T-cell (primary cell): ENCODE measurements around the gene JAG2. TPM values are rescaled to one million over a fixed set of nuclear protein-coding genes. Genes with fewer than 3 reads are reported as not detected.

Experiments
- ATAC-seq, 4 experiments: fragments of 200-7000 bp in 3 of 4; fragments of 150-1000 bp in 1 of 4; cut with Tn5 transposase; replicated peaks in 1 of 4; 1 replicate in 3 of 4; 2 replicates in 1 of 4; pipeline ENCODE4 v1.10.0; 2021; ENCODE audit warnings: moderate library complexity in 3 of 4, mild to moderate bottlenecking in 2 of 4, moderate number of reproducible peaks in 1 of 4
- CTCF ChIA-PET, 2 donors: fragments of 300-600 bp; sonication (Branson Sonifier 250); formaldehyde crosslinking; loops; one replicate each; lab custom pipeline; 2022; ENCODE audit warnings: antibody characterized with exemption in 2 of 2; lab: Charles Lee
- POLR2A ChIA-PET, 2 donors: fragments of 300-600 bp; sonication (Branson Sonifier 250); formaldehyde crosslinking; loops; one replicate each; lab custom pipeline; 2022; ENCODE audit warnings: antibody characterized with exemption in 2 of 2; lab: Charles Lee
- DNase-seq, 35 experiments: peaks; one replicate each; pipeline versions ENCODE4 v3.0.0 to v3.0.0-alpha.2; 2013 to 2023
- H3K27ac ChIP-seq: one replicate; pipeline ENCODE4 v1.5.1; 2013; ENCODE audit warnings: low read length
- H3K27me3 ChIP-seq, 2 experiments: replicated peaks in 1 of 2; 1 replicate in 1 of 2; 2 replicates in 1 of 2; pipeline versions ENCODE4 v1.6.1 to v1.7.0; 2013; ENCODE audit warnings: low read length in 1 of 2, mixed read lengths in 1 of 2; ENCODE audit not compliant: control insufficient read depth in 2 of 2, insufficient read depth in 2 of 2; ENCODE audit errors: extremely low read depth in 1 of 2
- H3K36me3 ChIP-seq, 2 donors: 1 replicate in 1 of 2; 2 replicates in 1 of 2; pipeline versions ENCODE4 v1.6.1 to v1.7.0; 2013; ENCODE audit warnings: low read length in 1 of 2; ENCODE audit not compliant: control insufficient read depth in 2 of 2, insufficient read depth in 1 of 2; ENCODE audit errors: extremely low read depth in 1 of 2
- H3K4me1 ChIP-seq, 2 experiments: 1 replicate in 1 of 2; 2 replicates in 1 of 2; pipeline versions ENCODE4 v1.6.1 to v1.7.0; 2013; ENCODE audit warnings: low read length in 2 of 2, mixed read lengths in 1 of 2; ENCODE audit not compliant: insufficient read depth in 2 of 2, control insufficient read depth in 1 of 2; ENCODE audit errors: extremely low read depth in 1 of 2
- H3K4me3 ChIP-seq, 2 donors: 1 replicate in 1 of 2; 2 replicates in 1 of 2; pipeline versions ENCODE4 v1.5.1 to v1.7.0; 2013; ENCODE audit warnings: mild to moderate bottlenecking in 2 of 2, low read length in 1 of 2, moderate library complexity in 1 of 2; ENCODE audit not compliant: control insufficient read depth in 1 of 2; ENCODE audit errors: extremely low read depth in 1 of 2
- H3K9me3 ChIP-seq: 2 replicates; pipeline ENCODE4 v1.7.0; 2013
- H3K27ac Mint-ChIP-seq, 2 donors: one replicate each; pipeline ENCODE4 v1.8.0; 2020 to 2021; ENCODE audit warnings: mild to moderate bottlenecking in 2 of 2, mixed read lengths in 2 of 2
- H3K27me3 Mint-ChIP-seq, 2 donors: one replicate each; pipeline ENCODE4 v1.8.0; 2021 to 2022; ENCODE audit warnings: mixed read lengths in 2 of 2
- H3K36me3 Mint-ChIP-seq: one replicate; pipeline ENCODE4 v1.8.0; 2021; ENCODE audit warnings: mixed read lengths
- H3K4me1 Mint-ChIP-seq, 3 donors: one replicate each; pipeline ENCODE4 v1.8.0; 2020 to 2022; ENCODE audit warnings: mixed read lengths in 3 of 3, mild to moderate bottlenecking in 1 of 3
- H3K4me3 Mint-ChIP-seq, 3 donors: one replicate each; pipeline ENCODE4 v1.8.0; 2020 to 2022; ENCODE audit warnings: mild to moderate bottlenecking in 3 of 3, mixed read lengths in 3 of 3, moderate library complexity in 3 of 3
- H3K9me3 Mint-ChIP-seq, 3 donors: one replicate each; pipeline ENCODE4 v1.8.0; 2020 to 2022; ENCODE audit warnings: mixed read lengths in 3 of 3
- WGBS: methylation state at CpG from one replicate; pipeline ENCODE4 v1.1.5; 2013; ENCODE audit warnings: missing lambda C conversion rate; ENCODE audit not compliant: insufficient coverage; 5-methylcytosine and 5-hydroxymethylcytosine counted together
- total RNA-seq, 35 experiments: library from RNA in 6 of 35; stranded (reverse) in 6 of 35; fragments of 120-200 nt in 1 of 35; gene quantifications; one replicate each; pipeline versions ENCODE4 v1.2.1 to v1.2.4 and lab custom pipeline; 2013 to 2026

JAG2 gene
- total RNA-seq, 5 donors from 2014 or later (not counting 1 experiment from before 2014, with no cell fraction given): 0.76 to 1.9 (median 1.2) TPM

DNA sequence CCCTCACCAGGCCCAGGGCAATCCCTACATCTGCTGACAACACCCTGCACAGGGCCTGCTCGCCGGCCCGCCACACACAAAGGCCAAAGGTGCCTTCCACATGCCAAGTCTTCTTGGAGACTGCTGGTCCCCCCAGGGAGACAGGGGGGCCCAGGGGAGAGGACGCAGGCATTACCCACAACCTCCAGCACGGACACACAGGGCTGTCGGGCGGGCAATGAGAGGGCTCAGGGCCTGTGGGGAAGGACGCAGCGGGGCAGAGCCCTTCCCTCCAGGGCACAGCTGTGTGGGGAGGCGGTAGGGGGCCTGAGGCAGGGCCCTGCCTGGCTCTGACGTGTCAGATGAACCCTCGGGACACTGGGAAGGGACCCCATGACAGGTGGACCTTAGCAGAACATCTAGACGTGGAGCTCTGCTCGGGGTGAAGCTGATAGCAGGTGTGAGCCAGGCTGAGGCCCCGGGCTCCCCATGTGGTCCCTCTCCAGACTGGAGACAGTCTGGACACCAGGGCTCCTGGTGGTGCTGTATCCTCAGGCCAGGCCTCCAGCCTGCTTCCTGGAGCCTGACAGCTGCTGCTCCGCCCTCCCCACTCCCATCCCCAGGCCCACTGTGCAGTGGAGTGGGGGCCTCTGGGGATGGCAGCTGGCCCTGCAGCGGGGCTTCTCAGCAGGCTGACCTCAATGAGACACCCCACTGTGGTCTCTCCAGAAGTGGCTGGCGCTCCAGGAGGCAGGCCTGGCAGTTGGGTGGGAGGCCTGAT is 44.1 kb upstream of the JAG2 start:
- no peaks in the 10 kb centered on the region for H3K27me3 ChIP-seq
- H3K4me1 ChIP-seq: no peaks in the 10 kb centered on the region
- Mint-ChIP-seq H3K36me3 (peaks cover 12% of the 10 kb centered on the region), H3K27ac (no peak overlapping the region), H3K9me3 (no peaks in the 10 kb centered on the region), H3K27me3 (no peaks in the 10 kb centered on the region), H3K4me3 (no peak overlapping the region), H3K4me1 (peaks cover 0 to 10% (median 0%) of the 10 kb centered on the region in 3 donors)
- CTCF ChIA-PET: no interaction called here
- peaks cover 24 to 35% of the 10 kb centered on the region in 2 donors for H3K36me3 ChIP-seq
- no peak overlapping the region for H3K4me3 ChIP-seq
- H3K27ac ChIP-seq: no peak overlapping the region
- ATAC-seq: no peak
- no peak for DNase-seq
- POLR2A ChIA-PET: no interaction called here
- H3K9me3 ChIP-seq: no peaks in the 10 kb centered on the region
- WGBS: 94% methylated on average over 9 of the region's 18 CpGs

DNA sequence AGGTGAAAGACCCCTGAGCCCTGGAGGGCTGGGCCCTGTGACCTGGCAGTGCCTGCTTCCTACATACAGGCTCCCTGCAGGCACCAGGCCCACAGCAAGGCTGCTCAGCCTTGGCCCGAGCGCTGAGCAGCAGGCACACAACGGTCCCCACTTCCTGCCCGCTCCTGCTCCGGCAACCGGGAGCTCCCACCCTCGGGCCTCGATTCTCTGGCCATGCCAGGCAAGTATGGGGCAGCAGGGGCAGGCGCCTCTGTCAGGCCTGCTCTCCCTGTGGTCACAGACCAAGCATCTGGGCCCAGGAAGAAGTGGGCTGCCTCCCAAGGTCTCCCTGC is 43.1 kb upstream of the JAG2 start:
- Histone ChIP-seq H3K27me3 (no peaks in the 10 kb centered on the region), H3K9me3 (no peaks in the 10 kb centered on the region), H3K36me3 (peaks cover 18 to 25% of the 10 kb centered on the region in 2 donors), H3K4me1 (no peaks in the 10 kb centered on the region), H3K4me3 (no peak overlapping the region), H3K27ac (no peak overlapping the region)
- 86% methylated on average over 9 of the region's 9 CpGs for WGBS
- ATAC-seq: no peak
- Mint-ChIP-seq H3K27ac (no peak overlapping the region), H3K9me3 (no peaks in the 10 kb centered on the region), H3K36me3 (peaks cover 12% of the 10 kb centered on the region), H3K4me1 (peaks cover 0 to 10% (median 0%) of the 10 kb centered on the region in 3 donors), H3K4me3 (no peak overlapping the region), H3K27me3 (no peaks in the 10 kb centered on the region)
- POLR2A ChIA-PET: no interaction called here
- DNase-seq: no peak
- CTCF ChIA-PET: no interaction called here

DNA sequence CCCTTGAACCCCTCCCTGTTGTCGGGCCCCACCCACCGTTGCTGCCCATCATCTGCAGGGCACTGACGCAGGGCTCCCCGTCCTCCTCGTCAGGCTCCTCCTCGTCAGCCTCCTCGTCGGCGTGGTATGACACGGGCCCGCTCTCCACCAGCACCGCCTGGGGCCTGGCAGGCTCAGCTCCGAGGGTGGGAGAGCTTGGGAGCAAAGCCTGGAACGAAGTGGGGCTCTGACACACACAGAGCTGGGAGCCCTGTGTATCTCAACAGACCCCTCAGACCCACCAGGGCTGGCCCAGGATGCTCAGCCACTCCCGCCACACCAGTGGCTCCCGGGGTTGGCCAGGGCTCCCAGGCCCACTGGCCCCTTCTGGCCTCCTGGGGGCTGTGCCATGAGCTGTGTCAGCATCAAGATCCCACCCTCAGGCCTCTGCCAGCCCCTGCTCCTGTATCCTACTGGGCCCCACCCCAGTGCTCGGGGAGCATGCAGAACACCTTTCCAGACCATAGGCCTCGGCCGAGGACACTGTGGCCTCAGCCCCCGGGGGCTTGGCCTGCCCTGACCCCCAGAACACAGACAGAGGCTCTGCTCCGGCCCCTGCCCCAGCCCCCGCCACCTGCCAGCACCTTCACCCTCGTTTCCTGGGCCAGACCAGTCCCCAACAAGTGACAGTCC is 42.6 kb upstream of the JAG2 start:
- ATAC-seq (no peak), DNase-seq (no peak)
- H3K4me1 Mint-ChIP-seq: peaks cover 0 to 10% (median 0%) of the 10 kb centered on the region in 3 donors
- Histone ChIP-seq H3K27ac (no peak overlapping the region), H3K36me3 (peaks cover 17 to 20% of the 10 kb centered on the region in 2 donors), H3K4me3 (no peak overlapping the region), H3K9me3 (no peaks in the 10 kb centered on the region), H3K27me3 (no peaks in the 10 kb centered on the region), H3K4me1 (no peaks in the 10 kb centered on the region)
- ChIA-PET POLR2A (interaction anchor here (0.8 kb wide), 2 partner anchors 35 to 130 kb away, joined by 3 to 4 read pairs; no protein-coding TSS in a partner anchor), CTCF (no interaction called here)
- no peaks in the 10 kb centered on the region for H3K27me3 Mint-ChIP-seq
- H3K4me3 Mint-ChIP-seq: no peak overlapping the region
- H3K27ac Mint-ChIP-seq: no peak overlapping the region
- WGBS: 93% methylated on average over 23 of the region's 23 CpGs
- H3K36me3 Mint-ChIP-seq: peaks cover 12% of the 10 kb centered on the region
- H3K9me3 Mint-ChIP-seq: no peaks in the 10 kb centered on the region

DNA sequence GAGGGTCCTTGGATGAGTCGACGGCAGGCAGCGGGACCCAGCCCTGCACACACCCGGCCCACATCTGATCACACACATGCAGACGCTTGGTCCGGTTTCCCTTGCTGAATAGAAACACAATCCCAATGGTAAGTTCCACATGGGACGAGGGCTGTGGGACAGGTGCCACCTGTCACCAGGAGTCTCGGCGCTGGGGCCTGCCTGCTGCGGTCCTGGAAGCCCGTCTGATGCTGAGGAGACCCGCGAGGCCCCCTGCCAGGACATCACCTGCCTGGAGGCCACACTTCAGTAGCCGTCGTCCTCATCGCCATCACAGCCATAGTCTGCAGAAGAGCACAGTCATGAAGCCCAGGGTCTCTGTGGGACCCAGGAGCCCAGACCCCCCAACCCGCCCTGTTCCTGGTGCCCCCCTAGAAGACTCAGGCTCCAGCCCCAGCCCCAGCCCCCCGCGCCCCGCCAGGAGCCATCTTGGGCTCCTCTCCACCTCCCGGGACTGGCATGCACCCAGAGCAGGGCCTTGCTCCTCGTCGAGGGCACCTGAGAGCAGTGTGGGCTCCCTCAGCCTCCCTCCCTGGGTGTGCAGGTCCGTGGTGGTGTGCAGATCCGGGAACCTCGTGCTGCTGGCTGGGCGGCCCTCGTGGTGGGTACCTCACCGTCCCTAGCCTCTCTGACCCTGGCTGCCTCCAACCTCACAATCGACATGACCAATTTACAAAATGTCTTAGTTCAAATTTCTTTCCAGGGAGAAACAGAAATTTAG is 41.9 kb upstream of the JAG2 start:
- DNase-seq: no peak
- Histone ChIP-seq H3K27ac (no peak overlapping the region), H3K9me3 (no peaks in the 10 kb centered on the region), H3K36me3 (peaks cover 17 to 20% of the 10 kb centered on the region in 2 donors), H3K4me3 (no peak overlapping the region), H3K4me1 (peaks cover 0 to 2% of the 10 kb centered on the region in 2 experiments), H3K27me3 (no peaks in the 10 kb centered on the region)
- Mint-ChIP-seq H3K27ac (no peak overlapping the region), H3K27me3 (no peaks in the 10 kb centered on the region), H3K36me3 (peaks cover 9% of the 10 kb centered on the region), H3K4me1 (peaks cover 0 to 6% (median 0%) of the 10 kb centered on the region in 3 donors), H3K4me3 (no peak overlapping the region), H3K9me3 (no peaks in the 10 kb centered on the region)
- ChIA-PET POLR2A (interaction anchor here (0.8 kb wide), 2 partner anchors 34 to 131 kb away, joined by 3 to 4 read pairs; no protein-coding TSS in a partner anchor), CTCF (no interaction called here)
- no peak for ATAC-seq
- 95% methylated on average over 17 of the region's 30 CpGs for WGBS

DNA sequence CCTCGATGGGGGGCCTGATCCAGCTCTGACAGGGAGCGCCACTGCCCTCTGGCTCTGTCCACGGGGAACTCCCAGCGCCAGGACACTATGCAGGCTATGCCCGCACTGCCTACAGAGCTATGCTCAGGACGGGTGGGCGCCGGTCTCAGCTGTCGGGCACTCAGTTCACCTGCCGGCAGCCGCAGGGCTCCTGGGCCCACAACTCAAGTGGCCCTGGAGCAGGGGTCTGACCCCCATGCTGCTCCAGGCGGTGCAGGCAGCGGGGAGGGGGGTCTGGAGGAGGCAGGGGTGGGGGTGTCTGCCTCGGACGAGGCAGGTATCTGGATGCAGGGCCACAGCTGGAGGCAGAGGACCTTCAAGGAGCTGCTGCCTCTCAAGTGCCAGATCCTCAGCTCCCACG is 41.1 kb upstream of the JAG2 start:
- H3K27me3 Mint-ChIP-seq: no peaks in the 10 kb centered on the region
- 97% methylated on average over 13 of the region's 16 CpGs for WGBS

DNA sequence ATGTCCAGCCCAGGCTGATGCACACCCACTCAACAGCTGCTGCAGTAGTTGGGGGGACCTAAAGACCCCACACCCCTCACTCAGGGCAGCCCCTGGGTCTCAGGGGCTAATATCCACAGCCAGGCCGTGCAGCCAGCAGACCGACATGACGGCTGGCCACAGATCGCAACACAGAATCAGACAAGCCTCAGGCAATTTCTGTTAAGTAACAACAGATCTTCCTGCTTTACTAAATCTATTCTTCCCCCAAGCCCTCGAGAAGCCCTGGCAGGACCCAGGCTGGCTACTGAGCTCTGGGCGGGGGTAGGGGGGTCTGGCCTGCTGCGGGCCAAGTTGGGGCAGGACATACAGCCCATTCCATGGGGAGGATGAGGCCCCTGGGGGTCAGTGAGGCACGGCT is 40.5 kb upstream of the JAG2 start:
- ATAC-seq: no peak
- no peak overlapping the region for H3K27ac ChIP-seq
- H3K36me3 ChIP-seq: peaks cover 16 to 19% of the 10 kb centered on the region in 2 donors
- Mint-ChIP-seq H3K9me3 (no peaks in the 10 kb centered on the region), H3K27ac (no peak overlapping the region), H3K4me1 (peaks cover 0 to 8% (median 5%) of the 10 kb centered on the region in 3 donors), H3K36me3 (peaks cover 3% of the 10 kb centered on the region), H3K4me3 (no peak overlapping the region), H3K27me3 (no peaks in the 10 kb centered on the region)
- peaks cover 0 to 7% of the 10 kb centered on the region in 2 experiments for H3K4me1 ChIP-seq
- no peak for DNase-seq
- WGBS: 93% methylated on average over 5 of the region's 8 CpGs
- peaks cover 0 to 2% of the 10 kb centered on the region in 2 experiments for H3K27me3 ChIP-seq
- H3K9me3 ChIP-seq: no peaks in the 10 kb centered on the region
- no peak overlapping the region for H3K4me3 ChIP-seq
- ChIA-PET CTCF (no interaction called here), POLR2A (no interaction called here)

More for the DNA sequence above, 41.1 kb upstream of the JAG2 start:
- ChIA-PET CTCF (interaction anchor here in 1 of 2 donors (0.5 kb wide), 1 partner anchor 630 kb away, joined by 4 read pairs; no protein-coding TSS in a partner anchor), POLR2A (no interaction called here)
- peaks cover 0 to 6% of the 10 kb centered on the region in 2 experiments for H3K4me1 ChIP-seq
- H3K27ac ChIP-seq: no peak overlapping the region
- H3K36me3 Mint-ChIP-seq: peaks cover 3% of the 10 kb centered on the region
- DNase-seq (no peak), ATAC-seq (no peak)
- H3K4me3 Mint-ChIP-seq: no peak overlapping the region
- H3K4me3 ChIP-seq: no peak overlapping the region
- H3K36me3 ChIP-seq: peaks cover 17 to 20% of the 10 kb centered on the region in 2 donors
- H3K27ac Mint-ChIP-seq: no peak overlapping the region
- peaks cover 0 to 5% (median 4%) of the 10 kb centered on the region in 3 donors for H3K4me1 Mint-ChIP-seq
- H3K9me3 ChIP-seq: no peaks in the 10 kb centered on the region
- no peaks in the 10 kb centered on the region for H3K9me3 Mint-ChIP-seq
- H3K27me3 ChIP-seq: peaks cover 0 to 2% of the 10 kb centered on the region in 2 experiments
